Gastrocnemius medialis (tissue), 4 donors: ENCODE measurements around the gene FRMD3.

Experiments
- POLR2A ChIP-seq, 2 donors: fragments of 450-650 bp; IDR thresholded peaks; one replicate each; pipeline ENCODE4 v1.6.1; 2017; ENCODE audit warnings: antibody characterized with exemption in 2 of 2, mild to moderate bottlenecking in 2 of 2, moderate library complexity in 2 of 2
- TF ChIP-seq, protein P1 (sequence below), 5 experiments: fragments of 450-650 bp in 3 of 5; fragments of 200-600 bp in 2 of 5; sonication (generic) in 2 of 5; IDR thresholded peaks in 4 of 5; conservative IDR thresholded peaks in 1 of 5; 1 replicate in 4 of 5; 2 replicates in 1 of 5; pipeline ENCODE4 v1.5.1; 2016 to 2019; ENCODE audit warnings: antibody characterized with exemption in 5 of 5, mild to moderate bottlenecking in 3 of 5, moderate library complexity in 3 of 5

DNA sequence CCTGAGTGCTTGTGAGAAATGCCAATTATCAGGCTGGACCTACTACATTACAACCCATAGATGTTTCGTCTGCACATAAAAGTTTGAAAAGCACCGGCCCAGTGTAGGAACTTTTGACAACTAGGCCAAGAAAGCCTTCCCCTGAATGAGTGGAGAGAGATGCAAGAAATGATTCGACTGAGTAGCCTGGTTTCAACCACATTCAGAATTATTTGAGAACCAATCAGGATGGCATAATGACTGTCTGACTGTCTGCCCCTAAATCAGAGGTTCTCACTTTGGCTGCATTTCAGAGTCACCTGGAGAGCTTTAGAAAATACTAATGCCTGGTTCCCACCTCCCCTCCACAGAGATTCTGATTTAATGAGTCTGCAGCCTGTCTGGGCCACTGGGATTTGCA is 61.1 kb downstream of the FRMD3 start:
- no peak for TF ChIP-seq POLR2A (IDR thresholded peaks at IDR 0.05)
- TF ChIP-seq, protein P1, sequence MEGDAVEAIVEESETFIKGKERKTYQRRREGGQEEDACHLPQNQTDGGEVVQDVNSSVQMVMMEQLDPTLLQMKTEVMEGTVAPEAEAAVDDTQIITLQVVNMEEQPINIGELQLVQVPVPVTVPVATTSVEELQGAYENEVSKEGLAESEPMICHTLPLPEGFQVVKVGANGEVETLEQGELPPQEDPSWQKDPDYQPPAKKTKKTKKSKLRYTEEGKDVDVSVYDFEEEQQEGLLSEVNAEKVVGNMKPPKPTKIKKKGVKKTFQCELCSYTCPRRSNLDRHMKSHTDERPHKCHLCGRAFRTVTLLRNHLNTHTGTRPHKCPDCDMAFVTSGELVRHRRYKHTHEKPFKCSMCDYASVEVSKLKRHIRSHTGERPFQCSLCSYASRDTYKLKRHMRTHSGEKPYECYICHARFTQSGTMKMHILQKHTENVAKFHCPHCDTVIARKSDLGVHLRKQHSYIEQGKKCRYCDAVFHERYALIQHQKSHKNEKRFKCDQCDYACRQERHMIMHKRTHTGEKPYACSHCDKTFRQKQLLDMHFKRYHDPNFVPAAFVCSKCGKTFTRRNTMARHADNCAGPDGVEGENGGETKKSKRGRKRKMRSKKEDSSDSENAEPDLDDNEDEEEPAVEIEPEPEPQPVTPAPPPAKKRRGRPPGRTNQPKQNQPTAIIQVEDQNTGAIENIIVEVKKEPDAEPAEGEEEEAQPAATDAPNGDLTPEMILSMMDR (IDR thresholded peaks at IDR 0.05 in 4 of 5, conservative IDR thresholded peaks at IDR 0.05 in 1 of 5), result no peak
